Activated CD8-positive, alpha-beta T cell treated with anti-CD3 and anti-CD28 coated beads for 36 hours (primary cell): Measurements from ENCODE around the gene PATE4. TPM values are rescaled to one million over a fixed set of nuclear protein-coding genes. Genes with fewer than 3 reads are reported as not detected.

Experiments used
- ATAC-seq: fragments of 200-7000 bp; cut with Tn5 transposase; one replicate; pipeline ENCODE4 v1.10.0; 2021; ENCODE audit warnings: mild to moderate bottlenecking, moderate library complexity
- CTCF ChIA-PET: fragments of 350-600 bp; sonication (Branson Sonifier 250); formaldehyde crosslinking; loops from one replicate; lab custom pipeline; 2021; ENCODE audit warnings: antibody characterized with exemption; lab: Charles Lee
- POLR2A ChIA-PET: fragments of 350-600 bp; sonication (Branson Sonifier 250); formaldehyde crosslinking; loops from one replicate; lab custom pipeline; 2021; ENCODE audit warnings: antibody characterized with exemption; lab: Charles Lee
- DNase-seq: peaks from one replicate; pipeline ENCODE4 v3.0.0-alpha.2; 2020
- H3K27ac Mint-ChIP-seq: one replicate; pipeline ENCODE4 v1.8.0; 2021; ENCODE audit warnings: mild to moderate bottlenecking, mixed read lengths
- H3K27me3 Mint-ChIP-seq: one replicate; pipeline ENCODE4 v1.8.0; 2021; ENCODE audit warnings: mixed read lengths
- H3K36me3 Mint-ChIP-seq: one replicate; pipeline ENCODE4 v1.8.0; 2021; ENCODE audit warnings: low read depth, mixed read lengths
- H3K4me1 Mint-ChIP-seq: one replicate; pipeline ENCODE4 v1.8.0; 2021; ENCODE audit warnings: low read depth, mixed read lengths
- H3K4me3 Mint-ChIP-seq: one replicate; pipeline ENCODE4 v1.8.0; 2021; ENCODE audit warnings: mild to moderate bottlenecking, moderate library complexity, mixed read lengths
- H3K9me3 Mint-ChIP-seq: one replicate; pipeline ENCODE4 v1.8.0; 2021; ENCODE audit warnings: mixed read lengths
- CTCF ChIP-seq: fragments of 200-600 bp; IDR thresholded peaks from one replicate; pipeline ENCODE4 v1.8.0; 2022; ENCODE audit warnings: antibody characterized with exemption, mild to moderate bottlenecking
- intact Hi-C: fragments of 100-400 bp; cut with micrococcal nuclease; formaldehyde crosslinking; loops from one replicate; pipeline ENCODE4 v1.10.0; 2022
- total RNA-seq, 2 experiments: library from RNA; stranded (reverse); gene quantifications; one replicate each; pipeline ENCODE4 v1.2.3, GENCODE V29; 2021

Gene PATE4
- total RNA-seq, 2 experiments from 2014 or later, result not detected

DNA sequence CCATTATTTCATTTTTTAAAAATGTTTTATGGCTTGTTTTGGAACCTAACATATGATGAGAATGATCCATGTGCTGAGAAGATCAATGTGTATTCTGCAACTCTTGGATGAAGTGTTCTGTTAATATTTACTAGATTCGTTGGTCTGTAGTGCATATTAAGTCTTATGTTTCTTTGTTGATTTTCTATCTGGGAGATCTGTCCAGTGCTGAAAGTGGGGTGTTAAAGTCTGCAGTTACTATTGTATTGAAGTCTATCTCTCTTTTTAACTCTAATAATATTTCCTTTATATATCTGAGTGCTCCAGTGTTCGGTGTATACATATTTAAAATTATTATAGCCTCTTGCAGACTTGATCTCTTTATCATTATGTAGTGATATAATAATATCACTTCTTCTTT is 33.3 kb upstream of the PATE4 start:
- Mint-ChIP-seq H3K27me3 (peaks cover 16% of the 10 kb centered on the region), H3K9me3 (peaks cover 43% of the 10 kb centered on the region), H3K36me3 (peaks cover 2% of the 10 kb centered on the region), H3K4me3 (no peak overlapping the region), H3K27ac (no peak overlapping the region), H3K4me1 (no peaks in the 10 kb centered on the region)
- no peak for ATAC-seq
- ChIA-PET POLR2A (no interaction called here), CTCF (no interaction called here)
- no peak for DNase-seq
- no peak for TF ChIP-seq CTCF
- intact Hi-C loops, result no loop called here

- CTCF ChIA-PET, result no interaction called here
- Mint-ChIP-seq H3K4me3 (no peak overlapping the region), H3K27ac (no peak overlapping the region), H3K36me3 (peaks cover 2% of the 10 kb centered on the region), H3K27me3 (peaks cover 9% of the 10 kb centered on the region), H3K4me1 (no peaks in the 10 kb centered on the region), H3K9me3 (peaks cover 33% of the 10 kb centered on the region)
- intact Hi-C loops, result no loop called here
- POLR2A ChIA-PET, result no interaction called here
- no peak for ATAC-seq
- no peak for DNase-seq
- TF ChIP-seq CTCF, result no peak
Measured at GRCh38 chr11:125802387-125802786, 30.7 kb upstream of the PATE4 start.

DNA sequence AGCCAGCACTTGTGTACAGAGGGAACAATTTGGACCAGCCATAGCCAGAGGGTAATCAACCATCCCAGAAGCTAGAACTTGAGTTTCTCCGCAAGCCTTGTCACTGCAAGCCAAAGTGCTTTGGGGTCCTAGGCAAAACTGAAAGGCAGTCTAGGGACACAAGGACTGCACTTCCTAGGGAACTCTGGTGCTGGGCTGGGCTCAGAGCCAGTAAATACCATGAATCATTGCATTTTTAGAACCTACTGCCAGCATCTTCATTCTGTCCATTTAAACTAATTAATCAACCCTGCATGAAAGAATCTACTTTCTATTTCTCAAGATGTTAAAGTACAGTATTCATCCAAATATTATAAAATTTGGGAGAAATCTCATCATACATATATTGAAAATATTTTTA is 25.2 kb upstream of the PATE4 start:
- POLR2A ChIA-PET, result no interaction called here
- no peak for TF ChIP-seq CTCF
- Mint-ChIP-seq H3K9me3 (peaks cover 6% of the 10 kb centered on the region), H3K4me3 (no peak overlapping the region), H3K4me1 (no peaks in the 10 kb centered on the region), H3K27ac (no peak overlapping the region), H3K27me3 (no peaks in the 10 kb centered on the region), H3K36me3 (no peaks in the 10 kb centered on the region)
- ATAC-seq, result no peak
- intact Hi-C loops, result no loop called here
- DNase-seq, result no peak
- CTCF ChIA-PET, result no interaction called here

GRCh38 chr11:125835748-125836147 is 2.6 kb downstream of the PATE4 start:
- Mint-ChIP-seq H3K9me3 (peaks cover 2% of the 10 kb centered on the region), H3K36me3 (no peaks in the 10 kb centered on the region), H3K4me1 (no peaks in the 10 kb centered on the region), H3K4me3 (no peak overlapping the region), H3K27ac (no peak overlapping the region), H3K27me3 (peaks cover 8% of the 10 kb centered on the region)
- DNase-seq (no peak), ATAC-seq (no peak)
- ChIA-PET CTCF (no interaction called here), POLR2A (no interaction called here)
- intact Hi-C loops, result no loop called here
- no peak for TF ChIP-seq CTCF

DNA sequence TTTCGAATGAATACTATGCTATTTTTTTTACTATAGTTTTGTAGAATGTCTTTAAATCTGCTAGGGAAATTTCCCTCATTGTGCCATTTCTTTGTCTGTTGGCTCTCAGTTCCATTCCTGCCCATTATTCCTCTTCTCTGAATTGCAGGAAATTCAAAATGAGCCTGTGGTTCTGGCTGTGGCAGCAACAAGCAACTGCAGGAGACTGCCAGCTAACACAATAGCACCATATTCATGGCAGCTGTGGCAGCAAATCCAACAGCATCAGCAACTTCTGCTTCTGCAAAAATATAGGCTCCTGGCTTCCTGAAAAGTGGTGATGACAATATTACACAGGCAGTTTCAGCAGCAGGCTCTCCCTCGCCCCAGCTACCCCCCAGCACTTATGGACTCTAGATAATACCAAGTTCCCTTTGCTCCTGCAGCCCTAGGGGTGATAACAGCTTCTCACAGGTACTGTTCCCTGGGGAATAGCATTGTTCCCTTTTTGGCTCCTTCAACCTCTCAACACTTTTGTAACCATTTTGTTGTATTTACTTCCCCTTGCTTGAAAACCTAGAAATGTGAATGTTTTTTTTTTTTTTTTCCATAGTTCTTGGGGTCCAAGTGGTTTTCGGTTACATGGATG is 9.3 kb downstream of the PATE4 start:
- Mint-ChIP-seq H3K4me1 (no peaks in the 10 kb centered on the region), H3K27me3 (peaks cover 11% of the 10 kb centered on the region), H3K9me3 (peaks cover 23% of the 10 kb centered on the region), H3K4me3 (no peak overlapping the region), H3K36me3 (peaks cover 5% of the 10 kb centered on the region), H3K27ac (no peak overlapping the region)
- ChIA-PET CTCF (no interaction called here), POLR2A (no interaction called here)
- ATAC-seq, result no peak
- TF ChIP-seq CTCF, result no peak
- no peak for DNase-seq
- intact Hi-C loops, result no loop called here
